Inferior parietal cortex (tissue), 1 donor: ENCODE data around the gene HMCN2.
A peak's percentile ranks its signal among the peaks of the same experiment; 100 is the strongest.

Experiments used
- DNase-seq: peaks from one replicate; pipeline ENCODE4 v3.0.0-alpha.2; 2016; ENCODE audit errors: extremely low spot score

The HMCN2 gene

DNA sequence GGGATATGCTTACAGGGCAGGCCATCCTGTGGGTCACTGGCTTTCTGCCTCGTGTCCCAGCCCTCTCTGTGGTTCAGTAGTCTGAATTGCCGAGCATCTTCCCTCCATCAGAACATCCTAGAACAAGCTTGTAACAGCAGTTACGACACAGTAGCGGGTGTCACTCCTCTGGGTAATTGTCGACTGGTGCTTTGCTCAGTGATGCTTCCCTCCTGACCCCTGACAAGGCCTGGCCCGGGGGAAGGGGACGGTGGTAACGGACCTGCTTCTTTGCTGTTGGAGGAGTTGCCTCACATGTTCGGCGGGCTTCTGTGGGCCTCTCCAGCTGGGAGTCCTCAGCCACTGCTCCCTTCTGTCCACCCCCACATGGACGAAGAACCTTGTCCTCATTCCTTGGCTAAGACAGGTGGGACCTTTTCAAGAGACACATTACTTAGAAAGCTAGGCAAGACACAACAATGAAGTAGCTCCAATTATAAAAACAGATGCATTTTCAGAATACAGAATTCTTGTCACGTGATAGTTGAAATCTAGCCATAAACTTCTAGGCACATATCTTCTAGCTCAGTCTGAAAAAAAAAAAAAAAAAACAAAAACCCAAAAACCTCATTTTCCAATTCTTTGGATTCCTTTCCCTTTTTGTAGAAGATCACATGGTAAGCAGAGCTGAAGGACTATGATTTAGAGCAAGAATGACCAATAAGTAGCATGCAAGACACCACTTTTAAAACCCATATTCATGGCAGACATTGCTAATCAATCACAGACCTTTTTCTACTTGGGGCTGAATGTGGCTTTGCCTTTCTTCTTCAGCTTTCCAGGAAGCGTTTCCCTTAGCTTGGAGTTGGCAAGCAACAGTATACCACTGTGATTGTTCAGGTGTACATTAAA, 25.0 kb downstream of the HMCN2 start:
- no peak for DNase-seq

DNA sequence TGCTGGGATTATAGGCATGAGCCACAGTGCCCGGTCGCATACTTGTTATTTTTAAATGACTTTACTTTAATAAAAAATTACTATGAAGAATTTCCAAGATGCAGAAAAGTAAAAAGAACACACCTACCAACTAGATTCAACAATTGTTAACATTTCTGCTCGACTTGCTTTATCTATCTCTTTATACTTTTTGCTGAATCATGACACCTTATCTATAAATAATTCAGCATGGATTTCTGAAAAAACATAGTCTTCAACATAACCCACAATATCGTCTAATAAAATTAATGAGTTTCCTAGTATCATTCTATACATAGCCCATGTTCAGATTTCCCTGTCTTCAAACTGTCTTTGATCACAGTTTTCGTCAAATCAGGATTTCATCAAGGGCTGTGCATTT, 25.9 kb downstream of the HMCN2 start:
- no peak for DNase-seq

DNA sequence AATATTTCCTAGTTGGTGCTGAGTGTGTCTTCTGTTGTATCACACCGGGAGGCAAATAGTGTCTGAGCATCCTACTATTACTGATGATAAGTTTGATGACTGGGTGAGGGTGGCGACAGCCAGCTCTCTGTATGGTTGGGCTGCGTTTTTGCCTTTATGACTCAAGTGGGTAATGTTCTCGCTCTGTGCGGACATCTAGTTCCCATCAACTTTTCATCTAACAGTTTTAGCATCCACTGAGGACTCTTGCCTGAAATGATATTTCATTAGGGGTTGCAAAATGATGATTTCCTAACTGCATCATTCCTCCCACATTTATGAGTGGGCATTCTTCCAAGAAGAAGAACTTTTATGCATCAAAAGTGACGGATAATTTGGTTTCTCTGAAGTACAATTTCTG, 26.5 kb downstream of the HMCN2 start:
- no peak for DNase-seq

DNA sequence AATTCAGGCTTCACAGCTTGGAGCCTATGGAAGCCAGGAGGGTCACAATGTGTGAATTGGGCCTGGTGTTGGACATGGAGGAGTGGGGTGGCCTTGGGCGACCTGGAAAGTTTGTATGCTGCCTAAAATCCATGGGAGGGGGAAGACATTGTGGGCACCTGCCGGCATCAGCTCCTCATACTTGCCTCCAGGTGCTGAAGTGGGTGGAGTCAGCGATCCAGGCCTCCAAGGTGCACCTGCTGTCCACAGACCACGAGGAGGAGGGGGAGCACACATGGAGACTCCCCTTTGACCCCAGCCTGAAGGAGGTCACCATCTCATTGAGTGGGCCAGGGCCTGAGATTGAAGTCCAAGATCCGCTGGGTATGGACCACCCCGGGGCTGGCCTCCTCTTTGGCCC, 29.1 kb downstream of the HMCN2 start:
- no peak for DNase-seq

DNA sequence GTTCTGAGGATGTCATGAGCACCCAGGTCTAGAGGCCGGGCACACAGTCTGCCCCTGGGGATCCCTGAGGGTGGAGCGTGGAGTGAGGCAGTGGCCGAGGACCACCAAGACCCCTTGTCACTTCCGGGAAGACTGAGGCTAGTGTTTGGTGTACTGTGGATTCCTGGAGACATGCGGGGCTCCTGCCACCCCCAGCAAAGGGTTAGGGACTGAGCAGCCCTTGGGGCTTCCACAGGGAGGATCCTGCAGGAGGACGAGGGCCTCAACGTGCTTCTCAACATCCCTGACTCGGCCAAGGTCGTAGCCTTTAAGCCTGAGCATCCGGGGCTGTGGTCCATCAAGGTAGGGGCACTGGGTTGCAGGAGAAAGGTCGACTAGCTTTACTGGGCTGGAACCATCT, 29.9 kb downstream of the HMCN2 start:
- DNase-seq, result no peak

DNA sequence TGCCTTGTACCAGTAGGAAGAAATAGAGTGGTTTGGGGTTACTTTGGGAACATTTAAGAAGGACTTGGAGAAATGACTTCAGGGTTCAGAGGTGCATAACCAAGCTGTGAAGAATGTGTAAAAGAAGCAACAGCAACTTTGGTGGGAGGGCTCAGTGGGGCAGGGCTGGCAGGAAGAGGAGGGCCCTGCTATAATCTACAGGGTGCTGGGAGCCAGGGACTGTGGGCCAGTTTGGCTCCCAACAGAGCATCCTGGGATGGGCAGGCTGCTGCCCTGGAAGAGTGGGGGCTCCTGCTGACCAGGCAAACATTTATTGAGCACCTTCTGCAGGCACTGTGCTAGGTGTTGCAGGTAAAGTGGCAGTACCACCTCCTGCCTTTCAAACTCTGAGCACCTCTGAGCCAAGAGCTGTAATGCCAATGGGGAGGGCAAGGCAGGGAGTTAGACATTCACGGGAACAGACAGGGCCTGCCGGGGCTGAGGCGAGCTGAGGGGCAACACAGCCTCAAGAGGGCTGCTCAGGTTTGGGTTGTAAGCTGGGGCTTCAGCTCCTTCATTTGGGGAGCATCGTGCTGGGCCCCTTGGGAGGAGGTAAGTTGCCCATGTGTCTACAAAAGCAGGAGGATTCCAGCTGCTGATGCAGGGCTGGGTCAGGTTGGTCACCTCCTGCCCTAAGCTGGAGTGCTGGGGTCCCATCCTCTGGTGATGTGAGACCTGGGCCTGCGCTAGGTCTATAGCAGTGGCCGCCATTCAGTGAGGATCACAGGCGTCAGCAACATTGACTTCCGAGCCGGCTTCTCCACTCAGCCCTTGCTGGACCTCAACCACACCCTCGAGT, 30.6 kb downstream of the HMCN2 start:
- no peak for DNase-seq

DNA sequence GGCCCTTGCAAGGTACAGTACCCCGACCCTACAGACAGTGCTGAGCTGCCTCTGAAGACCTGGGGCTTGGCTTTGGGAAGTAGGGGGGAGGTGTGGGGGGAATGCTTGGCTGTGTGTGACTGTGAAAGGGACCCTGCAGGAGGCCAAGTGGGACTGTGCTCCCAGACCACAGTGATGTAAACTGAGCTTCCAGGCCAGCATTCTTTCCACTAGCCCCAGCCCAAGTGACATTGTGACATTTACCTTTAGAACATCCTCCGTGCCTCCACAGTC, 31.2 kb downstream of the HMCN2 start:
- DNase-seq, result no peak

DNA sequence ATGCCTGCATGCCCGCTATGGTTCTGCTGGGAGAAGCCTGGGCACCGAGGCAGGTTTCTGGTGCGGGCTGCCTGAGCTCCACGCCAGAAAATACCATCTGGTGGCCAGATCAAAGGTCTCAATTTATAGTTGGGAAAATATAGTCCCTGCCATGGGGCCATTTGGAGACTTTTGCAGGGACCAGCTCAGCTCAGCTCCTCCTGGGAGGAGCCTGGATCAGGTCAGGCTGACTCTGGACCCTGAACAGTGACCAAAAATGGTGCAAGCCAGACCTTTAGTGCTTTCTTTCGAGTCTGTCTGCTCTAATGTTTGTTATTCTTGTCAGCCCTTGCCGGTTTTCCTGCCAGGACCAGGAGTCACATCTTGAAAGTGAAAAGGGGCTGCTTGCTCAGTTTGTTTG, 31.8 kb downstream of the HMCN2 start:
- no peak for DNase-seq

DNA sequence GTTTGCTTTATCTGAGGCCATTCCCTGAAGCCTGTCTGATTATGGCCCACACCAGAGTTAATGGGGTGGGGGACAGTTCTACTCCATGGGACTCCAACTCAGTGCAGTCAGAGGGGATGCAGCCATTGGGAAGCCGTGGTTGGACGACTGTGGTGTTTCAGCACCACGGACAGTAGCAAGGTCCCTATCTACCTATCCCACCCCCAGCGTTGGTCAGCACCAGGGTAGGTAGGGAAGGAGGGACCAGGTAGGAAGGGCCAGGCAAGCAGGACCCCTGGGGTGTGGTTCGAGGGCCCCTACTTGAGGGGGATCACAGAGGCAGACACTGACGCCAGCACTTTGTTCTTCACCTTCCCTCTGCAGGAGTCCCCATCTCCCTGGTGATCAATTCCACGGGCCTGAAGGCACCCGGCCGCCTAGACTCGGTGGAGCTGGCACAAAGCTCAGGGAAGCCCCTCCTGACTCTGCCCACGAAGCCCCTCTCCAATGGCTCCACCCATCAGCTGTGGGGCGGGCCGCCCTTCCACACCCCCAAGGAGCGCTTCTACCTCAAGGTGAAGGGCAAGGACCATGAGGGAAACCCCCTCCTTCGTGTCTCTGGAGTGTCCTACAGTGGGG, 33.2 kb downstream of the HMCN2 start:
- no peak for DNase-seq

DNA sequence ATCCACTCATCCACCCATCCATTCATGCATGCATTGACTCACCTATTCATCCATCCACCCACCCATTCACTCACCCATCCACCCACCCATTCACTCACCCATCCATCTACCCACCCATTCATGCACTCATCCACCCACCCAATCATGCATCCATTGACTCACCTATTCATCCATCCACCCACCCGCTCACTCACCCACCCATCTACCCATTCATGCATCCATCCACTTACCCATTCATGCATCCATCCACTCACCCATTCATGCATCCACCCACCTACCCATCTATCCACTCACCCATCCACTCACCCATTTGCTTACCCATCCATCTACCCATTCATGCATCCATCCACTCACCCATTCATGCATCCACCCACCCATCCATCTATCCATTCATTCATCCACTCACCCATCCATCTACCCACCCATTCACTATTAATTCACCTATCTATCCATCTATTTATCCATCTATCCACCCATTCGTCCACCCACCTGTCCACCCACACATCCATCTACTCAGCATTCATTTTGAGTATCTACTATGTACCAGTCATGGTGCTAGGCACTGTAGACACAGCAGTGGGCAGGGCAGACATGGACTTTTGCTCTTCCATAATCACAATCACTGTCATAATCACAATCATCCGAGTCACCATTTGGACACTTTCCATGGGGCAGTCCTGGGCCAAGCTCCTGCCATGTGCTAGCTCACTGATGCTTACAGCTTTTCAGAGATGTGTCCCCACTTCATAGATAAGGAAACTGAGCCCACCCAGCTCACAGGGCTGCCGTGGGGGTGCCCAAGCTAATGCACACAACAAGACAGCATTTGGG, 34.4 kb downstream of the HMCN2 start:
- no peak for DNase-seq

DNA sequence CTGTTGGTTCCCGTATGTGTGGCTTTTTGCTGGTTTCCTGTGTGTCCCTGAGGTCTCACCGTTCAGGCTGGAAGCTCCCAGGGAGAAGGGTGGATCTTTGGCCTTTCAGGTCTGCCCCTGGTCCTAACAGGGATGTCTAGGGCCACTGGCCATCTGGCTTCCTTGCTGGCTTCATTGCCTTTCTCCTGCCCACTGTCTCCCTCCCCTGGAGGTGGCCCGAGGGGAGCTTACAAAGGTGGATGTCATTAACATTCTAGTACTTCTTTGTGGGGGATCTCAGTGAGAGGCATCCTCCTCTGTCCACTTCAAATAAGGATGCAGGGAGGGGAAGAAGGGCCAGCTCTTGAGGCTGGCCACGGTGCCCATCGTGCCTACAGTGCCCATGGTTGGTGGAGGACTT, 35.2 kb downstream of the HMCN2 start:
- no peak for DNase-seq

DNA sequence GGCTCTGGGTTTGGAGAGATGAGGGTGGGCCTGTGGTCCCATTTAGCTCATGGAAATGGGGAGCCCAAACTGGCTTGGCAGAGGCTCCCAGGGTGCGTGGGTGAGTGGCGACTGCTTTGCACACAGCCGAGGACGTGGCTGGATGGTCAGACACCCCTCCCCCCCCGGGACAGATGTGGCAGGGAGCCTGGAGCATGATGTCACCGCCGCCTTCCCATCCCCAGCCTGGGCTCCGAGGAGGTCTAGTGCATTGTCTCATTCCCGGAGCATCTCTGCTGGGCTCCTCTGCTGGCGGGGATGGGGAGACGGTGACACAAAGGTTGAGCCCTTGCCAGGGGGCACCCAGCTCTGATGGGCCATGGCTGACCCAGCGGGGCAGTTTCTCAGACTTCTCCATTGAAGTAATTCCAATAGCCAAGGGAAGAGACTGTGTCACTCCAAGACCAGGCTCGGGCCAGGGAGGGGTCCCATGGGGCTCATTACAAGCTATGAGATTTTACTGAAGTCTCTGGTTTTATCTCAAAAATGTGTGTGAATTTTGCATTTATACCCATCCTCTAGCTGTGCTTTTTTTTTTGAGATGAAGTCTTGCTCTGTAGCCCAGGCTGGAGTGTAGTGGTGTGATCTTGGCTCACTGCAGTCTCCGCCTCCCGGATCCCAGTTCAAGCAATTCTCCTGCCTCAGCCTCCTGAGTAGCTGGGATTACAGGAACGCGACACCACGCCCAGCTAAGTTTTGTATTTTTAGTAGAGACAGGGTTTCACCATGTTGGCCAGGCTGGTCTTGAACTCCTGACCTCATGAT, 36.1 kb downstream of the HMCN2 start:
- no peak for DNase-seq

DNA sequence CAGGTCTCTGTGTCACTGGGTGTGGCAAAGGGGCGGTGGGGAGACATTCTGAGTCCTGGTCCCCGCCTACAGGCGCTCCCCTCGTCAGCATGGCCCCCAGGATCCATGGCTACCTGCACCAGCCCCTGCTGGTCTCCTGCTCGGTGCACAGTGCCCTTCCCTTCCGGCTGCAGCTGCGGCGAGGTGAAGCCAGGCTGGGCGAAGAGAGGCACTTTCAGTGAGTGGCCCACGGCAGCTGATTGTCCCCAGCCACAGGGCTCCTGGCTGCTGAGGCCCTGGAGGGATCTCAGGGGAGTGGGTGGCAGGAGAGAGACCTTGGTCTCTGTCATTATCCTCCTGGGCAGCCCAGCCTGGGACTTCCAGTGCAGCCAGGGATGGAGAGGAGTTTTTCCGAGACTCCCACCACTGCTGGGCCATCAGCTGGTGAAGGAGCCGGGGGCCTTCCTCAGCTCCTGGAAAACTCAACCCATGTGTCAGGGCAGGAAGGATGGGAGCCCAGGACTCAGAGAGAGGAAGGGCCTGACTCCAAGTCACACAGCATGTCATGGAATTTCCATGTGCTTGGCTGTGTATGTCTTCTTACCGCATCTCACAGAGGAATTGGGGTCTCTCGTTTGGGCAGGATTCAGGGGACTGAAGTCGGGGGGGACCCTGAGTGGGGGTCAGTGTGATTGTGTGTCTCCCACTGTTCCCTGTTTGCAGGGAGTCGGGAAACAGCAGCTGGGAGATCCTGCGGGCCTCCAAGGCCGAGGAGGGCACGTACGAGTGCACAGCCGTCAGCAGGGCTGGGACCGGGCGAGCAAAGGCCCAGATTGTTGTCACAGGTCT, 37.4 kb downstream of the HMCN2 start:
- no peak for DNase-seq

DNA sequence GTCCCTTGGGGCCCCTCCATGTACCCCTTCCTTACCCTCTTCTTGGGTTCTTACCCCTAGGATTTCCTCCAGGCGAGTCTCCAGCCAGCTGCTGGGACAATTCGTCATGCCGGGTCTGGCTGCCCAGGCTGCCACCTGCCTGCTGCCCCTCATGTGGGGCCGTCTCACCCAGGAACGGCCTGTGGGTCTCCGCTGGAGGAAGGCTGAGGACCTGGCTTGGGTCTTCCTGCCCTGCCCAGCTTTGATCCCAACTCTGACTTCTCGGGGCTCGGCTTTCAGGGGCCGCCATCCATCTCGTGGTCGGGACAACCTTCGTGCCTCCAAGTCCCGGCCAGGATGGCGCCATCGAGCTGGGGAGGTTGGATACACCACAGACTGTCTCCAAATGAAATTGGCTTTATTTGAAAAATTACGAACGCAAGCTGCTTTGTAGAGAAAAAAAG, 38.1 kb downstream of the HMCN2 start:
- no peak for DNase-seq

DNA sequence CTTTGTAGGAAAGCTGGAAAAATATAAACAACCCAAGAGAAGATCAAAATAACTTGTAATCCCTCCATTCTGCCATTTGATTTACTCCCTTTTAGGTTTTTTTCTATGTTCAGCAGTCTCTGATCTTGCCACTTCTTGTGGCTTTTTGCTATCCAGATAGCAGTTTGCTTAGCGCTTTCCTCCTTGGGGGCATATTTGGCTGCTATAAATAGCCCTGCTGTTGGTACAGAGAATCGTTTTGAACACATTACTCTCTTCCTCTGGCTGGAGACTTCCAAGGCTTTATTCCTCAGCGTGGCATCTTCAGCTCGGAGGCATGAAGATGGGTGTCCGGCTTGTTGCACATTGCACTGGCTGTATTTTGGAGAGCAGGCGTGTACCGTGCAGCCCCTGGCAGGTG, 38.6 kb downstream of the HMCN2 start:
- peak; percentile 32 for DNase-seq

DNA sequence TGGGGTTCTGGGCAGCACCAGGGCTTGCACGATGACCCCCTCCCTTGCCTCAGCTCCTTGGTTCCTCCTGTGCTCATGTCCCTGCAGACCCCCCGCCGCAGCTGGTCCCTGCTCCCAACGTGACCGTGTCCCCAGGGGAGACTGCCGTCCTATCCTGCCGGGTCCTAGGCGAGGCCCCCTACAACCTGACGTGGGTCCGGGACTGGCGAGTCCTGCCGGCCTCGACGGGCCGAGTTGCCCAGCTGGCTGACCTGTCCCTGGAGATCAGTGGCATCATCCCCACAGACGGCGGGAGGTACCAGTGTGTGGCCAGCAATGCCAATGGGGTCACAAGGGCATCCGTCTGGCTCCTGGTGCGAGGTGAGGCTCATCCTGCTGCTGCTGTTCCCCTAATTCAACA, 39.1 kb downstream of the HMCN2 start:
- DNase-seq, result no peak

DNA sequence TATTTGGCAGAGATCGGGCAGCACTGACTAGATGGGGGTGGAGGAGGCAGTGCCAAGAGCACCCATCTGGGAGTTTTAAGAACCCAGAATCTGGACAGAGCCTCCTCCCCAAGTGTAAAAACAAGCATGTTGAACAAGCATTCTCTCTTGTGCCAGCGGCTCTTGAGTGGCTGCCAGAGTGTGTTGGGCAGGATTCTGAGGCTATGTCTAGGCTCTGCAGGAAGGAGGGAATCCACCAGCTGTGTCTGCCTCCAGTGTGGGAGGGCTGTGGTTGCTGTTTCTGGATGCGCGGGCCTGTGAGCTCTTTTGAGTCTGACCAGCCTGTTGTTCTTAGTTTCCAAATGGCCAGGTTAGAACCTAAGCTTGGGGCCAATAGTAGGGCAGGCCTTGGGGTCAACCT, 39.8 kb downstream of the HMCN2 start:
- DNase-seq, result peak; percentile 53

DNA sequence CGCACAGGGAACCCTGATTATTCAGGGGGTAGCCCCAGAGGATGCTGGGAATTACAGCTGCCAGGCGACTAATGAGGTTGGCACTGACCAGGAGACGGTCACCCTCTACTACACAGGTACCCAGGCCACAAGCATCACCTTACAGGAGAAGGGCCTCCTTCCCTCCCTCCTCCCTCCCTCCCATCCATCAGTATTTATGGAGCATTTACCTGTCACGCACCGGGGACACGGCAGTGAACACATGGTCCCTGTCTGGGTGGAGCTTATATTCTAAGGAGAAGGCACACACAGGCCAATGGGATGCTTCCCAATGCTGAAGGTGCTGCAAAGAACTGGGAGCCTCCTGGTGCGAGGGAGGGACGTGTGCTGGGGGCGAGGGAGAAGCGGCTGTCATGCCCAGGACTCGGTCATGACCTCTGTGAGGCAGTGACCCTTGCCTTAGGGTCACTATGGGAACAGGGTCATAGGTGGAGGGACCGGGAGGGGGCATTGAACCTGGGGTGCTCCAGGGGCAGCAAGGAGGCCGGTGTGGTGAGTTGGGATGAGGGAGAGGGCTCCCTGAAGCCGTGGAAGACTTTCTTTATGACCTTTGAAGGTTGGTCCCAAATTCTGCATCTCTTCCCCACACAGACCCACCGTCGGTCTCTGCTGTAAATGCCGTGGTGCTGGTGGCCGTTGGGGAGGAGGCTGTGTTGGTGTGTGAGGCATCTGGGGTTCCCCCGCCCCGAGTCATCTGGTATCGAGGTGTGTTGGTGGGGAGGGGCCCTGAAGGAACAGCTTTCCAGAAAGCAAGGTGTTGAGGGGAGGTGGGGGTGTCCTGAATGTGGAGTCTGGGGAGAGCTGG, 41.5 kb downstream of the HMCN2 start:
- DNase-seq, result no peak

DNA sequence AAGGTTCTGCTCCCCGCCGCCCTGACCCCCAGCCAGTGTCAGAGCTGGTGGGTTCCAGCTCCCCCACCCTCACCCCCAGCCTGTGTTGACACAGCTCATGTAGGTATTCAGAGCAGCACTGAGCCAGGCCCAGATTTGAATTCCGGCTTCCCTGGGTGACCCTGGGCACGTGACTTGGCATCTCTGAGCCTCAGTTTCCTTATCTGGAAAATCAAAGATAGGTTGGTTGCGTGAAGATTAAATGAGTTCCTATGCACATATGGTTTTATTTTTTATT, 42.0 kb downstream of the HMCN2 start:
- DNase-seq, result no peak
